HAP-1 (cell line): ENCODE results near the gene PTPRN2.
"Not testable (repeated sequence)": the region's sequence is repeated elsewhere in the genome, so short reads cannot be mapped to it uniquely, and the experiment has no call there.

ENCODE experiments used
- DNase-seq, 2 experiments: peaks; one replicate each; pipeline ENCODE4 v3.0.0-alpha.2; 2016 to 2020; ENCODE audit warnings: low spot score in 2 of 2
- H3K27me3 ChIP-seq: fragments of 250-450 bp; sonication (Bioruptor Pico); 2 replicates; pipeline ENCODE4 v1.5.1; 2020; ENCODE audit warnings: low read depth, mild to moderate bottlenecking, moderate library complexity
- H3K36me3 ChIP-seq: fragments of 250-450 bp; sonication (Bioruptor Pico); replicated peaks from 2 replicates; pipeline ENCODE4 v1.5.1; 2020; ENCODE audit warnings: mild to moderate bottlenecking
- H3K4me1 ChIP-seq: fragments of 250-450 bp; sonication (Bioruptor Pico); 2 replicates; pipeline ENCODE4 v1.5.1; 2020; ENCODE audit warnings: mild to moderate bottlenecking
- H3K4me3 ChIP-seq: fragments of 250-450 bp; sonication (Bioruptor Pico); 2 replicates; pipeline ENCODE4 v1.5.1; 2020; ENCODE audit warnings: mild to moderate bottlenecking, moderate library complexity
- H3K9me3 ChIP-seq: fragments of 250-450 bp; sonication (Bioruptor Pico); 2 replicates; pipeline ENCODE4 v1.5.1; 2020; ENCODE audit warnings: mild to moderate bottlenecking, moderate library complexity
- in situ Hi-C: fragments of 300-500 bp; cut with MboI; formaldehyde crosslinking; loops from 3 replicates; pipeline ENCODE4 v1.14.3; 2020; ENCODE audit warnings: low sequenced_read_pairs, inconsistent platforms, mixed read lengths

The PTPRN2 gene

DNA sequence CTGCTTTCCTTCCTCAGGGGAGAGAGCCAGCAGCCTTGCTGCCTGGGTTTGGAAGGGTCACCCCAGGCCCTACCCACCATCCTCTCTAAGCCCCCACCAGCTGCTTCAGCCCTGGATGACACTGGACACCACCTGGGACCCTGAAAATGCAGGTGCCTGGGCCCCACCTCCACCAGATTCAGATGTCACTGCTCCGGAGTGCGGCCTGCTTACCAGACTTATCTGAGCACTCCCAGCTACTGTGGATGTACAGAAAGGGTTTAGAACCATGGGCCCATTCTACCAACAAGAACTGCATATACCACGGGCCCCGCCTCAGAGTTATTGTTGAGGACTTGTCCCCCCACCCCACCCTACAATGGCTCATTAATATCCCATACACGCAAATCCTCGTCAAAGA is 172.3 kb downstream of the PTPRN2 start:
- no peak overlapping the region for H3K4me3 ChIP-seq
- H3K36me3 ChIP-seq: no peaks in the 10 kb centered on the region
- no peaks in the 10 kb centered on the region for H3K9me3 ChIP-seq
- H3K4me1 ChIP-seq: no peaks in the 10 kb centered on the region
- DNase-seq: no peak
- in situ Hi-C loops: no loop called here
- no peaks in the 10 kb centered on the region for H3K27me3 ChIP-seq

DNA sequence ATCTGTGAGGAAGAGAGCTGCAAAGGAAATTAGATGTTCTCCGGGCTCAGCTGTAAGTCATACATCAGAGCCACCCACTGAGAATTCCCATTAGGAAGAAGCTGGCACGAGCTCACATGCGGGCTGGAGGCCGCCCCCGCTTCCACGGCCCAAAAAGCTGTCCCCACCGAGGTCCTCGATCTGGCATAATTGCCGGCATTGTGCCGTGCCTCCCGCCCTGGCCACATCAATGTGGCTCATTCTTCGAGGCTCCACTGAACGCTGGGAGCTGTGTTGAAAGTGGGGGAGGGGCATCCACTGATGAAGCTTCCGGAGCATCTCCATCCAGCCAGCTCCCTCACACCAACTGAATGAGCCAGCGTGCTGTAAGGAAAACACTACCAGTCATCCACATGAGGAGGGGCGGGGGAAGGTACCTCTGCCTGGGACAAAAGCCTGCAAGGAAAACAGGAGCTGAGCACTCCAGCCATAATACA is 173.1 kb downstream of the PTPRN2 start:
- DNase-seq: no peak
- Histone ChIP-seq H3K4me3 (no peak overlapping the region), H3K9me3 (no peaks in the 10 kb centered on the region), H3K36me3 (no peaks in the 10 kb centered on the region), H3K27me3 (no peaks in the 10 kb centered on the region), H3K4me1 (no peaks in the 10 kb centered on the region)
- in situ Hi-C loops: no loop called here

DNA sequence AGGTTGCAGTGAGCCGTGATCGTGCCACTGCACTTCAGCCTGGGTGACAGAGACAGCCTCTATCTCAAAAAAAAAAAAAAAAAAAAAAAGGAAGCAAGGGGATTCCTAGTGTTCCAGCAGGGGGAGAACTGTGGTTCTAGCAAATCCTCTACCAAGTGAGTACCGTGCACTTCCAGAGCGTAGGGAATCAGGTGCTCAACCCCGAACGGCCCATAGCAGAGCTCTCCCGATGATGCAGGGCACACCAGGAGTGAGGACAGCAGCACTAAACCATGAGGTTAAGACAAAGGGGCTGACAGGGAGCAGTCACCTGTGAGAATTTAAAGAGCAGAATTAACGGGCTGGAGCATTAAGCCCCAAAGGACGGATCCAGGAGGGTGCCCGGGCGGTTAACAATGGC is 173.6 kb downstream of the PTPRN2 start:
- Histone ChIP-seq H3K4me1 (no peaks in the 10 kb centered on the region), H3K9me3 (no peaks in the 10 kb centered on the region), H3K36me3 (no peaks in the 10 kb centered on the region), H3K4me3 (no peak overlapping the region), H3K27me3 (no peaks in the 10 kb centered on the region)
- DNase-seq: no peak
- in situ Hi-C loops: no loop called here

DNA sequence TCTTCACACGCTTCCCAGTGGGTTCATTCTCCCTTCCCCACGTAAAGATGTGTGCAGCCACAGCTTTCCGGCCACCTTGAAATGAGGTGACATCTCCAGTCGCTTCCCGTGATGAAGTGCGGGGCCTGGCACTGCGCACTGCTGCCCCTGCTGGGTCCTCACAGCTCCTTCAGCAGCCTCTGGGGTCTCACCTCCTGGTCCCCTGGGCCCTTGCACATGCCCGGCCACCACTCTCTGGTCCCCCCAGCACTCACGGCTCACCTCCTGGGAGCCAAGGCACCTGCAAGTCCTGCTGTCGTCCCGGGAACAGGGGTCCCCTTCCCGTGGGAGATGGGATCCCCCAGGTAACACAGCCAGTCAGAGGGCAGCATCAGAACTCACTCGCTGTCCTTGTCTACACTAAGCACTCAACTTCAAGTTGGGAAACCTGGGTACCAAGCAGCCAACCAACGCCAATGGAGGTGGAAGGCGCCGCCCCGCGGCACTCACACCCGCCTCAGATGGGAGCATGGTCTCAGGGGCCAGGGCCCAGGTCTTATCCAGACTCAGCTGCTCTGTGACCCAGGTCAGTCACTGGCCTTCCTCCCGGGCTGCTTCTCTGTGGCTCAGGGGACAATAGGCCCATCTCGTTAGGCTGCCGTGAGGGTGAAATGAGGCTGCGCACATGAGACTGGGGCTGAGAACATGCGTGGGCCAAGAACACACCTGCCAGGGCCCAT is 176.2 kb downstream of the PTPRN2 start:
- Histone ChIP-seq H3K4me1 (no peaks in the 10 kb centered on the region), H3K4me3 (no peak overlapping the region), H3K9me3 (no peaks in the 10 kb centered on the region), H3K36me3 (no peaks in the 10 kb centered on the region), H3K27me3 (no peaks in the 10 kb centered on the region)
- no peak for DNase-seq
- in situ Hi-C loops: no loop called here

DNA sequence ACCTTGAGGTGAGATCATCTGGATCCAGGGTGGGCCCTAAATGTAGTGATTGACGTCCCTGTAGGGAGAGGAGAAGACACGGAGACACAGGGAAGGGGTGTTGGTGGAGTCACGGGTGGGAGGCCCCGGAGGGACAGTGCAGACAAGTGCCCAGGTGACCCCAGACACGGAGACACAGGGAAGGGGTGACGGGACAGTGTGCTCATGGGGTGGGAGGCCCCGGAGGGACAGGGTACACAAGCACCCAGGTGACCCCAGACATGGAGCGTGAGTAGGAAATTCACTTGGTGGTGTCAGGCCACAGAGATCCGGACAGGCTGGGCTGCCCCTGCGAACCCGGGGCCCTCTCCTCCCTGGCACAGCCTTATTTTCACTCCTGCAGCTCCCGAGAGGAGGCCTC is 176.9 kb downstream of the PTPRN2 start:
- H3K9me3 ChIP-seq: no peaks in the 10 kb centered on the region
- in situ Hi-C loops: no loop called here
- no peaks in the 10 kb centered on the region for H3K36me3 ChIP-seq
- H3K27me3 ChIP-seq: no peaks in the 10 kb centered on the region
- H3K4me1 ChIP-seq: no peaks in the 10 kb centered on the region
- no peak for DNase-seq
- H3K4me3 ChIP-seq: no peak overlapping the region

DNA sequence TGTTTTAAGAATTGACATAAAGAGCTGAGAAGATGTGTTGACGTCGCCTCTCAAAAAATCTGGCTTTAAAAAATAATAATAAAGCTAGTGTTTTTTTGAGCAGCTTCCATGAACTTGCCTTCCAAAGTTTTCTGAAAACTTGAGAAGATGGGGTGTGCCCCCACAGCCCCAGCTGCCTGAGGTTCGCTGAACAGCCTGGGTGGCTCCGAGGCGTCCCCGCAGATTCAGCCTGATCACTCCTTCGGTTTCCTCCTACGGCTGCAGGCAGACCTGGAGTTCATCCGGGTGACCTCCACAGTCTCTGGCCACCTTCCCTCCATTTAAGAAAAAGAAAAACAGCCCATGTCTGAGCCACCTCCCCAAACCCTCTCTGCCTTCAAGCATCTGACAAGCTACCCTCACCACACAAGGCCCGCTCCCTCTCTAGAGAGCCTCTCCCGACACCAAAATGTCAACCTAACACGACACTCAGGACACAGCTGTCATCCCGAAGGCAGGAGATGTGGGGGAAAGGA is 177.8 kb downstream of the PTPRN2 start:
- no peaks in the 10 kb centered on the region for H3K4me1 ChIP-seq
- DNase-seq: no peak
- no peak overlapping the region for H3K4me3 ChIP-seq
- H3K27me3 ChIP-seq: no peaks in the 10 kb centered on the region
- in situ Hi-C loops: no loop called here
- no peaks in the 10 kb centered on the region for H3K36me3 ChIP-seq
- H3K9me3 ChIP-seq: no peaks in the 10 kb centered on the region

DNA sequence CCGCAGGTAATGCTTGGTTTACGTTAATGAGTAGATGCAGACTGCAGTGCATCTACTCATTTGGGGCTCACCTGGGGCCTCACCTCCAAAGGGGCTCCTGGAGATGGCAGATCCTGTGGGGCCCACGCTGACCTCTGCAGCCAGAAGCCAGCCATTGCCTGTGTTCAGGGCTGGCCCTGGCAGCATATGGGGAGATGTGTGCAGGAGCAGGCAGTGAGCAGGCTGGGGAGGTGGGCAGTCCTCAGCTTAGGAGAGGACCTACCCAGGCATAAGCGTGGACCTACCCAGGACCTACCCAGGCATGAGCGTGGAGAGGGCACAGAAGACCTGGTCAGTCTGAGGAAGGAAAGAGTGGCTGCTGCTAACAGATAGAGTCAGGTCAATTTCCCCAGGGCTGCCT is 178.5 kb downstream of the PTPRN2 start:
- H3K36me3 ChIP-seq: no peaks in the 10 kb centered on the region
- H3K27me3 ChIP-seq: no peaks in the 10 kb centered on the region
- no peak for DNase-seq
- H3K9me3 ChIP-seq: no peaks in the 10 kb centered on the region
- no peak overlapping the region for H3K4me3 ChIP-seq
- no peaks in the 10 kb centered on the region for H3K4me1 ChIP-seq
- in situ Hi-C loops: no loop called here

DNA sequence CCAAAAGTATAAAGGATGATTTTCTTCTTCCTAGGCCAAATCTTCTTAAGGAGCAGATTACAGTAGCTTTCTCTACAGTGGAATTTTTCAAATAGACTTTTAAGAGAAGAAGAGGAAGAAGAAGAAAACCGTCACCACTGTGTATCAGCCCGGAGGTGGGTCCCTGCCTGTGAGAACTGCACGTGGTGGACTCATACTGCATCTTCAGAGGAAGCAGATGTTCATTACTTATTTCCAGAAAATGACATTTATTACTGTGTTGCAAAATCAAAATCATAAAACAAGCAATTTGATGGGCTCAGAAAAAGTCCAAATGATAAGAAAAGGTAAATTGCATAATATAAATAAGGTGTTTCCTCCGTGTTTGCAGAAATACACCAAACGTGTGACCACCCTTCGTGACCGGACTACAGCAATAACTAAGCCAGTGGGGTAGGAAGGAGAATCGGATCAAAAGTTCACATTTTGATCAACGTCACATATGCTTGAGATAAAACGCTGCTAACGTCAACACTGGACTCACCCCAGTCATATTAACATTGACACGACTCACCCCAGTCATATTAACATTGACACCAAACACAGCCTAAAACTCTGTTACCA is 179.2 kb downstream of the PTPRN2 start:
- H3K9me3 ChIP-seq: no peaks in the 10 kb centered on the region
- H3K4me3 ChIP-seq: no peak overlapping the region
- H3K27me3 ChIP-seq: no peaks in the 10 kb centered on the region
- in situ Hi-C loops: no loop called here
- no peaks in the 10 kb centered on the region for H3K4me1 ChIP-seq
- no peaks in the 10 kb centered on the region for H3K36me3 ChIP-seq
- no peak for DNase-seq

DNA sequence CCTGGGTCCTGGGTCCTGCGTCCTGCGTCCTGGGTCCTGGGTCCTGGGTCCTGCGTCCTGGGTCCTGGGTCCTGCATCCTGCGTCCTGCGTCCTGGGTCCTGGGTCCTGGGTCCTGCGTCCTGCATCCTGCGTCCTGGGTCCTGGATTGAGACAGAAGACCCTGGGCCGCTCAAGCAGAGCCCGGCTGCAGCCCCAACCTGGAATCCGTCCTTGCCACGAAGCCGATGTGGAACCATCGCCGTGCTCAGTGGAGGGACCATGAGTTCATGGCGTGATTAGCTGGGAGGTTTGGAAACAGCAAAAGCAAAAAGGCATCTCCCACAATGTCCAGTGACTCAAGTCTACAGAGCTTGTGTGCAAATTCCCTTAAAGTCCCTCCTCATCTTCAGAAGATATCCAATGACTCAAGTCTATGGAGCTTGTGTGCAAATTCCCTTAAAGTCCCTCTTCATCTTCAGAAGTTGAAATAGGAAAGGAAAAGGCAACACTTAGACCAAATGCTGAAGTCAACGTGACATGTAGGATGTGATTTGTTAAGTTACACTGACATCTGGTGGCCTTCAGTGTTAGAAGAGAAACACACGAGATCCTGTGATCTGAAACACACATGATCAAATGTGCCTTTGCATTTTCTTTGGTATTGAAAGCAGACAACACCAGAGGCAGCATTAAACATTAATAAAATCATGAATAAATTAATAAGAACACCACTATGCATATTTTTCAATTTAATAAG is 179.9 kb downstream of the PTPRN2 start:
- Histone ChIP-seq H3K27me3 (no peaks in the 10 kb centered on the region), H3K36me3 (no peaks in the 10 kb centered on the region), H3K9me3 (no peaks in the 10 kb centered on the region), H3K4me3 (no peak overlapping the region), H3K4me1 (no peaks in the 10 kb centered on the region)
- in situ Hi-C loops: no loop called here
- DNase-seq: peak in 1 of 2 experiments; percentile 10

DNA sequence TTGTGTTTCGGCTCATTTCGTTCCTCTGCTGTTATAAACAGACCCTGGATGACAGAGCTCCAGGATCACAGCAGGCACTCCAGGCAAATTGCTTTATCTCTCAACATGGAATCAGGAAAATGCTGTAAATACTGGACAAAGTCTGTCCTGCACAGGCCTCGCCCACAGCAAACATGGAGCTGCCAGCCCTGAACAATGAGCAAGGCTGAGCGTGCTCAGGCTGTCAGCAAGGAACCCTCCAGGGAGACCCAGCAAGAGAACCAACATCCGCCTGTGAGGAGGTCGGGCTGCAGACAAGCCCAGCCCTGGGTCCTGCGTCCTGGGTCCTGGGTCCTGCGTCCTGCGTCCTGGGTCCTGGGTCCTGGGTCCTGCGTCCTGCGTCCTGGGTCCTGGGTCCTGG is 180.8 kb downstream of the PTPRN2 start:
- H3K36me3 ChIP-seq: no peaks in the 10 kb centered on the region
- no peaks in the 10 kb centered on the region for H3K27me3 ChIP-seq
- H3K4me1 ChIP-seq: no peaks in the 10 kb centered on the region
- H3K9me3 ChIP-seq: no peaks in the 10 kb centered on the region
- DNase-seq: no peak
- no peak overlapping the region for H3K4me3 ChIP-seq
- in situ Hi-C loops: no loop called here

DNA sequence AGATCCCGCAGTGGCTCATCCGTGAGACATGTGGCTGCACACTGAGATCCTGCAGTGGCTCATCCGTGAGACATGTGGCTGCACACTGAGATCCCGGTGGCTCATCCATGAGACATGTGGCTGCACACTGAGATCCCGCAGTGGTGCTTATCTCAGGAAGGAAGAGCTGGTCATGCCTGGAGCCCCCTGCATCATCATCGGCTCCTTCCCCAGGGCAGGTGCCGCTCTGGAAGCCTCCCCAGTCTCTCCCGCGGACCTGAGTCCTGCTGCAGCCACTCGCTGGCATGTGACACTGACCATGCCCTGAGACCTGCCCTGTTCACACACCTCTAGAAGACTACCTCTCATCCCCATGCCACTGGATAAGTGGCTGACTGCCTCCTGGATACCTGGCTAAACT is 181.3 kb downstream of the PTPRN2 start:
- no peaks in the 10 kb centered on the region for H3K4me1 ChIP-seq
- no peak overlapping the region for H3K4me3 ChIP-seq
- DNase-seq: no peak
- H3K36me3 ChIP-seq: no peaks in the 10 kb centered on the region
- in situ Hi-C loops: no loop called here
- H3K9me3 ChIP-seq: no peaks in the 10 kb centered on the region
- no peaks in the 10 kb centered on the region for H3K27me3 ChIP-seq

DNA sequence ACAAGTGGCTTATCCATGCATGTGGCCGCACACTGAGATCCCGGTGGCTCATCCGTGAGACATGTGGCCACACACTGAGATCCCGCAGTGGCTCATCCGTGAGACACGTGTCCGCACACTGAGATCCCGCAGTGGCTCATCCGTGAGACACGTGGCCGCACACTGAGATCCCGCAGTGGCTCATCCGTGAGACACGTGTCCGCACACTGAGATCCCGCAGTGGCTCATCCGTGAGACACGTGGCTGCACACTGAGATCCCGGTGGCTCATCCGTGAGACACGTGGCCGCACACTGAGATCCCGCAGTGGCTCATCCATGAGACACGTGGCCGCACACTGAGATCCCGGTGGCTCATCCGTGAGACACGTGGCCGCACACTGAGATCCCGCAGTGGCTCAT is 181.9 kb downstream of the PTPRN2 start:
- H3K27me3 ChIP-seq, in situ Hi-C loops, H3K4me1 ChIP-seq, H3K36me3 ChIP-seq, H3K4me3 ChIP-seq, H3K9me3 ChIP-seq, DNase-seq: not testable (repeated sequence)

DNA sequence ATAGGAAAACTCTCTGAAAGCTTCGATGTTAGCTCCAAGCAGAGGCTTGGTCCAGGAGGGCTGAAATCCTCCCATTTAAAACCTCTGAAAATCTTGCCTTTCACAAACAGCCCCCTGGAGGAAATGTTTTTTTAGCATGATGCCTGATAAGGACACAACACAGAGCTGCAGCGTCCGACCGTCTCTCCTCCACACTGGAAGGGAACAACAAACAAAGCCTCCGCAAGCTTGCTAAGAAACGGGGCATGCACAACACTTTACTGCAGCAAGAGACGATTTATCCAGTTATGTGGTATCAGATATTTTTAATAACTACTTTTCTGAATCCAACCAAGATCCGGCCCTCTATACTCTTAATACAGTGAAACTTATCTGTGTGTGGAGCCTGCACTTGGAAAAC is 182.3 kb downstream of the PTPRN2 start:
- Histone ChIP-seq H3K4me1 (no peaks in the 10 kb centered on the region), H3K36me3 (no peaks in the 10 kb centered on the region), H3K27me3 (no peaks in the 10 kb centered on the region), H3K4me3 (no peak overlapping the region), H3K9me3 (no peaks in the 10 kb centered on the region)
- DNase-seq: no peak
- in situ Hi-C loops: no loop called here
